RWPE1 (cell line): ENCODE results near the gene RARA.

Experiments
- CTCF ChIA-PET: fragments of 350-600 bp; sonication (Branson Sonifier 250); formaldehyde crosslinking; extraction: SDS; loops from one replicate; lab custom pipeline; 2021; lab: Yijun Ruan, JAX
- POLR2A ChIA-PET: fragments of 400-600 bp; formaldehyde crosslinking; extraction: SDS; loops from one replicate; lab custom pipeline; 2020; ENCODE audit warnings: antibody characterized with exemption; ENCODE audit not compliant: low non-redundant PET; lab: Yijun Ruan, JAX
- DNase-seq: peaks from one replicate; pipeline ENCODE4 v3.0.0; 2012; ENCODE audit warnings: low spot score
- H3K27ac ChIP-seq: fragments of 450-650 bp; 2 replicates; pipeline ENCODE4 v1.5.1; 2017
- CTCF ChIP-seq: fragments of 450-650 bp; conservative IDR thresholded peaks from 2 replicates; pipeline ENCODE4 v1.5.1; 2017; ENCODE audit warnings: low read depth, mild to moderate bottlenecking

RARA gene

GRCh38 chr17:40352779-40353394 is 43.9 kb downstream of the RARA start:
- CTCF ChIA-PET = interaction anchor here (1.3 to 3.6 kb wide), 2 partner anchors 36 to 50 kb away, joined by 6 to 36 read pairs; no protein-coding TSS in a partner anchor
- no peak for TF ChIP-seq CTCF
- DNase-seq = no peak
- POLR2A ChIA-PET = no interaction called here
- H3K27ac ChIP-seq = peak overlapping the region; percentile 96

- TF ChIP-seq CTCF = no peak
- ChIA-PET POLR2A (interaction anchor here (0.8 kb wide), 1 partner anchor 51 kb away, joined by 3 read pairs; no protein-coding TSS in a partner anchor), CTCF (interaction anchor here (0.5 to 3.6 kb wide), 23 partner anchors 9 to 1194 kb away, joined by 3 to 36 read pairs (median 4); partner anchors contain the start of gene TOP2A)
- H3K27ac ChIP-seq = peak overlapping the region; percentile 96
- no peak for DNase-seq
Observed at GRCh38 chr17:40354221-40355122, 45.5 kb downstream of the RARA start.

- POLR2A ChIA-PET = interaction anchor here (0.8 kb wide), 1 partner anchor 52 kb away, joined by 3 read pairs; no protein-coding TSS in a partner anchor
- peak; percentile 90 for TF ChIP-seq CTCF
- CTCF ChIA-PET = interaction anchor here (0.6 to 3.6 kb wide), 24 partner anchors 10 to 1193 kb away, joined by 3 to 36 read pairs (median 4); partner anchors contain the start of gene TOP2A
- H3K27ac ChIP-seq = peak overlapping the region; percentile 96
- DNase-seq = peak; percentile 55
Observed at GRCh38 chr17:40355123-40355803, 46.3 kb downstream of the RARA start.

DNA sequence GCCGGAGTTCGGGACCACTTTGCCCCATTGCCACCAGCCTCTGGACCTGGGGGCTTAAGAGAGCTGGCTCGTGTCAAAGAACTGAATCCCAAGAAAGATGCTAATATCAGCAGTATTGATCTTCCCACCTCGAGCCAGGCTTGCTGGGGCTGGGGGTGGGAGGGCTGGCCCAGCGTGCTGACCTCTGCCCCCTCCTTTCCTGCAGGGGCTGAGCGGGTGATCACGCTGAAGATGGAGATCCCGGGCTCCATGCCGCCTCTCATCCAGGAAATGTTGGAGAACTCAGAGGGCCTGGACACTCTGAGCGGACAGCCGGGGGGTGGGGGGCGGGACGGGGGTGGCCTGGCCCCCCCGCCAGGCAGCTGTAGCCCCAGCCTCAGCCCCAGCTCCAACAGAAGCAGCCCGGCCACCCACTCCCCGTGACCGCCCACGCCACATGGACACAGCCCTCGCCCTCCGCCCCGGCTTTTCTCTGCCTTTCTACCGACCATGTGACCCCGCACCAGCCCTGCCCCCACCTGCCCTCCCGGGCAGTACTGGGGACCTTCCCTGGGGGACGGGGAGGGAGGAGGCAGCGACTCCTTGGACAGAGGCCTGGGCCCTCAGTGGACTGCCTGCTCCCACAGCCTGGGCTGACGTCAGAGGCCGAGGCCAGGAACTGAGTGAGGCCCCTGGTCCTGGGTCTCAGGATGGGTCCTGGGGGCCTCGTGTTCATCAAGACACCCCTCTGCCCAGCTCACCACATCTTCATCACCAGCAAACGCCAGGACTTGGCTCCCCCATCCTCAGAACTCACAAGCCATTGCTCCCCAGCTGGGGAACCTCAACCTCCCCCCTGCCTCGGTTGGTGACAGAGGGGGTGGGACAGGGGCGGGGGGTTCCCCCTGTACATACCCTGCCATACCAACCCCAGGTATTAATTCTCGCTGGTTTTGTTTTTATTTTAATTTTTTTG is 47.1 kb downstream of the RARA start:
- ChIA-PET POLR2A (interaction anchor here (0.5 kb wide), 1 partner anchor 42 kb away, joined by 3 read pairs; no protein-coding TSS in a partner anchor), CTCF (interaction anchor here (0.6 to 3.6 kb wide), 5 partner anchors 42 to 415 kb away, joined by 3 to 36 read pairs (median 4); no protein-coding TSS in a partner anchor)
- TF ChIP-seq CTCF = no peak
- H3K27ac ChIP-seq = peak overlapping the region; percentile 96
- no peak for DNase-seq

GRCh38 chr17:40356990-40357881 is 48.3 kb downstream of the RARA start:
- CTCF ChIA-PET = interaction anchor here (0.7 to 1.8 kb wide), 6 partner anchors 12 to 202 kb away, joined by 3 to 5 read pairs (median 4); no protein-coding TSS in a partner anchor
- POLR2A ChIA-PET = interaction anchor here (0.5 kb wide), 1 partner anchor 43 kb away, joined by 3 read pairs; no protein-coding TSS in a partner anchor
- H3K27ac ChIP-seq = peak overlapping the region; percentile 65
- no peak for TF ChIP-seq CTCF
- no peak for DNase-seq
